GM23338 (cell line): ENCODE measurements around the gene PRR18.

Experiments used
- CREB1 ChIP-seq: fragments of 250-450 bp; sonication (Bioruptor Pico); IDR thresholded peaks from 2 replicates; pipeline ENCODE4 v1.5.0; 2020; ENCODE audit warnings: low read depth, mild to moderate bottlenecking, moderate library complexity
- EZH2 ChIP-seq: fragments of 200-600 bp; sonication (generic); IDR thresholded peaks from one replicate; pipeline ENCODE4 v1.8.0; 2017; ENCODE audit warnings: antibody characterized with exemption, mild to moderate bottlenecking, low read depth; ENCODE audit not compliant: unreplicated experiment
- EZH2phosphoT487 ChIP-seq: fragments of 200-600 bp; sonication (generic); IDR thresholded peaks from one replicate; pipeline ENCODE4 v1.8.1; 2018; ENCODE audit warnings: antibody characterized with exemption; ENCODE audit not compliant: unreplicated experiment
- JUNB ChIP-seq: IDR thresholded peaks from one replicate; pipeline ENCODE4 v1.6.1; 2016; ENCODE audit warnings: antibody characterized with exemption; ENCODE audit not compliant: unreplicated experiment
- POLR2AphosphoS5 ChIP-seq: IDR thresholded peaks from 2 replicates; pipeline ENCODE4 v1.6.1; 2016; ENCODE audit warnings: antibody characterized with exemption, low read depth
- TF ChIP-seq, protein P1 (sequence below): IDR thresholded peaks from 2 replicates; pipeline ENCODE4 v1.6.1; 2016; ENCODE audit warnings: antibody characterized with exemption
- TF ChIP-seq, protein P2 (sequence below), 2 experiments: fragments of 200-600 bp in 1 of 2; sonication (generic) in 1 of 2; conservative IDR thresholded peaks; 2 replicates each; pipeline versions ENCODE4 v1.5.1 to v1.6.1; 2016 to 2017; ENCODE audit warnings: antibody characterized with exemption in 2 of 2, low read depth in 2 of 2, mild to moderate bottlenecking in 2 of 2, moderate library complexity in 1 of 2
- TF ChIP-seq, protein P3 (sequence below): IDR thresholded peaks from one replicate; pipeline ENCODE4 v1.6.1; 2018; ENCODE audit warnings: antibody characterized with exemption; ENCODE audit not compliant: unreplicated experiment

DNA sequence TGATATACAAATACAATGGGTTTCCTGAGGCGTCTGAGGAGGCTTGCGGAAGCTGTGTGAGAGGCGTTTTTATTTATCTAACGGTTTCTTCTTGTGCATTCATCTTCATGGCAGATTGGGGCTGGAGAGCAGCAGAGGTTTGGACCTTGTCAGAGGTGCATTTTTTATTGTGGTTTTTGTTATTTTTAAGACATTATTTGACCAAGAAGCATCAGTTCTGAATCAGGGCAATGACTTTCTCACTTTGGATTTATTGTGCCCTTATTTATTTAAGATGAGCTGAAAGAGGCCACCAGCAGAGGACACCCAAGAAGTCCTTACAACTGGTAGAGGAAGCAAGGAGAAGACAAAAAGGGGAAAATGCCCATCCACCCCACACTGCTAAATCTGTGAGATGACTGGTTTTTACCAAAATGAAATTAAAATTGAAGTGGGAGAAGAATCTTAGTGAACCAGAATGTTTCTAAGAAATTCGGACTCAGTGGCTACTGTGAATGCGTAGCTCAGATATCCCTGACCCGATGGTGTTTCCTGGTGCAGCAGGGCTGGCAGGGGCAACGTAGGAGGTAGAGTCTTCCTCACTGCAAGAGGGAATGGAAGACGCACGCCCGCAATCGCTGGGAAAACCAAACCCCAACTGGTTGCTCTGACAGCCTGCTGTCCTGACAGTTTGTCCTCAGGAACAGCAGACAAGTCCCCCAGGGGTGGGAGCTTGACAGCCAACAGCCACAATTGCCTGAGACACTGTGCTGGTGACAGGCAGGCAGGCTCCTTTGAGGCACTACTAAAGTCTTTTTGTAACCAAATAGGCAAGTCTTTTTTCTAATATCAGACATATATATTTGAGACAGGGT, 14.2 kb downstream of the PRR18 start:
- TF ChIP-seq EZH2phosphoT487 (no peak), CREB1 (no peak), EZH2 (no peak), POLR2AphosphoS5 (no peak), JUNB (no peak)
- TF ChIP-seq, protein P1, sequence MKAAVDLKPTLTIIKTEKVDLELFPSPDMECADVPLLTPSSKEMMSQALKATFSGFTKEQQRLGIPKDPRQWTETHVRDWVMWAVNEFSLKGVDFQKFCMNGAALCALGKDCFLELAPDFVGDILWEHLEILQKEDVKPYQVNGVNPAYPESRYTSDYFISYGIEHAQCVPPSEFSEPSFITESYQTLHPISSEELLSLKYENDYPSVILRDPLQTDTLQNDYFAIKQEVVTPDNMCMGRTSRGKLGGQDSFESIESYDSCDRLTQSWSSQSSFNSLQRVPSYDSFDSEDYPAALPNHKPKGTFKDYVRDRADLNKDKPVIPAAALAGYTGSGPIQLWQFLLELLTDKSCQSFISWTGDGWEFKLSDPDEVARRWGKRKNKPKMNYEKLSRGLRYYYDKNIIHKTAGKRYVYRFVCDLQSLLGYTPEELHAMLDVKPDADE: no peak
- TF ChIP-seq, protein P2, sequence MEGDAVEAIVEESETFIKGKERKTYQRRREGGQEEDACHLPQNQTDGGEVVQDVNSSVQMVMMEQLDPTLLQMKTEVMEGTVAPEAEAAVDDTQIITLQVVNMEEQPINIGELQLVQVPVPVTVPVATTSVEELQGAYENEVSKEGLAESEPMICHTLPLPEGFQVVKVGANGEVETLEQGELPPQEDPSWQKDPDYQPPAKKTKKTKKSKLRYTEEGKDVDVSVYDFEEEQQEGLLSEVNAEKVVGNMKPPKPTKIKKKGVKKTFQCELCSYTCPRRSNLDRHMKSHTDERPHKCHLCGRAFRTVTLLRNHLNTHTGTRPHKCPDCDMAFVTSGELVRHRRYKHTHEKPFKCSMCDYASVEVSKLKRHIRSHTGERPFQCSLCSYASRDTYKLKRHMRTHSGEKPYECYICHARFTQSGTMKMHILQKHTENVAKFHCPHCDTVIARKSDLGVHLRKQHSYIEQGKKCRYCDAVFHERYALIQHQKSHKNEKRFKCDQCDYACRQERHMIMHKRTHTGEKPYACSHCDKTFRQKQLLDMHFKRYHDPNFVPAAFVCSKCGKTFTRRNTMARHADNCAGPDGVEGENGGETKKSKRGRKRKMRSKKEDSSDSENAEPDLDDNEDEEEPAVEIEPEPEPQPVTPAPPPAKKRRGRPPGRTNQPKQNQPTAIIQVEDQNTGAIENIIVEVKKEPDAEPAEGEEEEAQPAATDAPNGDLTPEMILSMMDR (conservative IDR thresholded peaks at IDR 0.05; ENCODE audit: low read depth in 2 of 2): no peak
- TF ChIP-seq, protein P3, sequence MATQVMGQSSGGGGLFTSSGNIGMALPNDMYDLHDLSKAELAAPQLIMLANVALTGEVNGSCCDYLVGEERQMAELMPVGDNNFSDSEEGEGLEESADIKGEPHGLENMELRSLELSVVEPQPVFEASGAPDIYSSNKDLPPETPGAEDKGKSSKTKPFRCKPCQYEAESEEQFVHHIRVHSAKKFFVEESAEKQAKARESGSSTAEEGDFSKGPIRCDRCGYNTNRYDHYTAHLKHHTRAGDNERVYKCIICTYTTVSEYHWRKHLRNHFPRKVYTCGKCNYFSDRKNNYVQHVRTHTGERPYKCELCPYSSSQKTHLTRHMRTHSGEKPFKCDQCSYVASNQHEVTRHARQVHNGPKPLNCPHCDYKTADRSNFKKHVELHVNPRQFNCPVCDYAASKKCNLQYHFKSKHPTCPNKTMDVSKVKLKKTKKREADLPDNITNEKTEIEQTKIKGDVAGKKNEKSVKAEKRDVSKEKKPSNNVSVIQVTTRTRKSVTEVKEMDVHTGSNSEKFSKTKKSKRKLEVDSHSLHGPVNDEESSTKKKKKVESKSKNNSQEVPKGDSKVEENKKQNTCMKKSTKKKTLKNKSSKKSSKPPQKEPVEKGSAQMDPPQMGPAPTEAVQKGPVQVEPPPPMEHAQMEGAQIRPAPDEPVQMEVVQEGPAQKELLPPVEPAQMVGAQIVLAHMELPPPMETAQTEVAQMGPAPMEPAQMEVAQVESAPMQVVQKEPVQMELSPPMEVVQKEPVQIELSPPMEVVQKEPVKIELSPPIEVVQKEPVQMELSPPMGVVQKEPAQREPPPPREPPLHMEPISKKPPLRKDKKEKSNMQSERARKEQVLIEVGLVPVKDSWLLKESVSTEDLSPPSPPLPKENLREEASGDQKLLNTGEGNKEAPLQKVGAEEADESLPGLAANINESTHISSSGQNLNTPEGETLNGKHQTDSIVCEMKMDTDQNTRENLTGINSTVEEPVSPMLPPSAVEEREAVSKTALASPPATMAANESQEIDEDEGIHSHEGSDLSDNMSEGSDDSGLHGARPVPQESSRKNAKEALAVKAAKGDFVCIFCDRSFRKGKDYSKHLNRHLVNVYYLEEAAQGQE: no peak
